SH-SY5Y (cell line): ENCODE data around the gene ILK.

Source experiments
- GATA2 ChIP-seq: IDR thresholded peaks from 2 replicates; pipeline ENCODE4 v1.6.1; 2011; ENCODE audit warnings: mild to moderate bottlenecking, low read depth, low read length
- GATA3 ChIP-seq: IDR thresholded peaks from 2 replicates; pipeline ENCODE4 v1.6.1; 2011; ENCODE audit warnings: low read depth, mild to moderate bottlenecking, low read length, moderate library complexity

DNA sequence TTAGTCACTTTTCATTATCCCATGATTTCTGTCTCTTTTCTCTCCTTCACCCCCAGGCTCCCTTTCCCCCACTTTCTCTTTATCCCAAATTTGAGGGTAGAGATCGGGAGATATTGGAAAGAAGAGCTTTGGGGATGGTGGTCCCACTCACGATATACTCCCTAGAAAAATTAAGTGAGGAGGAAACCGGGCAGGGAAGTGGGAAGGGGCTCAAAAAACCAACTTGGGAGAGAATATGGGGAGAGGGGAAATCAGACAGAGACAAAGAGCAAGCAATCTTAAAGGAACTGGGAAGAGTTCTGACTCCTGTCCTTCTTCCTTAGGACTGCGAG lies 53.0 kb downstream of the ILK start:
- TF ChIP-seq GATA2: no peak
- no peak for TF ChIP-seq GATA3
